Inflammatory macrophage (primary cell): ENCODE results near the gene MYH13.

Experiments used
- DNase-seq, 2 donors: peaks; one replicate each; pipeline ENCODE4 v3.0.0-alpha.2; 2020 to 2022

MYH13 gene

GRCh38 chr17:10339051-10339450 is 33.8 kb downstream of the MYH13 start:
- no peak for DNase-seq

- no peak for DNase-seq
These were observed 34.8 kb downstream of the MYH13 start for GRCh38 chr17:10337976-10338375.

- DNase-seq: no peak
These were observed 35.7 kb downstream of the MYH13 start for GRCh38 chr17:10337136-10337535.

- DNase-seq: no peak
These were observed 36.4 kb downstream of the MYH13 start for GRCh38 chr17:10336393-10336792.

- DNase-seq: no peak
These were observed 40.3 kb downstream of the MYH13 start for GRCh38 chr17:10332515-10332914.

- DNase-seq: no peak
These were observed 43.6 kb downstream of the MYH13 start for GRCh38 chr17:10328971-10329923.

- no peak for DNase-seq
These were observed 44.6 kb downstream of the MYH13 start for GRCh38 chr17:10328206-10328605.

GRCh38 chr17:10327640-10328039 is 45.2 kb downstream of the MYH13 start:
- peak; percentile 78 to 79 for DNase-seq

GRCh38 chr17:10325031-10325695 is 47.6 kb downstream of the MYH13 start:
- no peak for DNase-seq

GRCh38 chr17:10323812-10324610 is 48.8 kb downstream of the MYH13 start:
- no peak for DNase-seq

GRCh38 chr17:10318535-10318934 is 54.3 kb downstream of the MYH13 start:
- DNase-seq: peak; percentile 12 to 15

- no peak for DNase-seq
These were observed 55.3 kb downstream of the MYH13 start for GRCh38 chr17:10317543-10317834.

- peak; percentile 55 to 78 for DNase-seq
These were observed 55.8 kb downstream of the MYH13 start for GRCh38 chr17:10316801-10317542.

GRCh38 chr17:10314329-10314728 is 58.5 kb downstream of the MYH13 start:
- DNase-seq: no peak

GRCh38 chr17:10313037-10313672 is 59.7 kb downstream of the MYH13 start:
- no peak for DNase-seq

GRCh38 chr17:10311131-10311530 is 61.7 kb downstream of the MYH13 start:
- DNase-seq: no peak

GRCh38 chr17:10309003-10309974 is 63.5 kb downstream of the MYH13 start:
- no peak for DNase-seq

- DNase-seq: no peak
These were observed 66.2 kb downstream of the MYH13 start for GRCh38 chr17:10306585-10306984.

GRCh38 chr17:10305398-10305797 is 67.4 kb downstream of the MYH13 start:
- DNase-seq: no peak

GRCh38 chr17:10304758-10305300 is 68.0 kb downstream of the MYH13 start:
- DNase-seq: no peak
